ENCODE data around the gene SIRPA.

The SIRPA gene

DNA sequence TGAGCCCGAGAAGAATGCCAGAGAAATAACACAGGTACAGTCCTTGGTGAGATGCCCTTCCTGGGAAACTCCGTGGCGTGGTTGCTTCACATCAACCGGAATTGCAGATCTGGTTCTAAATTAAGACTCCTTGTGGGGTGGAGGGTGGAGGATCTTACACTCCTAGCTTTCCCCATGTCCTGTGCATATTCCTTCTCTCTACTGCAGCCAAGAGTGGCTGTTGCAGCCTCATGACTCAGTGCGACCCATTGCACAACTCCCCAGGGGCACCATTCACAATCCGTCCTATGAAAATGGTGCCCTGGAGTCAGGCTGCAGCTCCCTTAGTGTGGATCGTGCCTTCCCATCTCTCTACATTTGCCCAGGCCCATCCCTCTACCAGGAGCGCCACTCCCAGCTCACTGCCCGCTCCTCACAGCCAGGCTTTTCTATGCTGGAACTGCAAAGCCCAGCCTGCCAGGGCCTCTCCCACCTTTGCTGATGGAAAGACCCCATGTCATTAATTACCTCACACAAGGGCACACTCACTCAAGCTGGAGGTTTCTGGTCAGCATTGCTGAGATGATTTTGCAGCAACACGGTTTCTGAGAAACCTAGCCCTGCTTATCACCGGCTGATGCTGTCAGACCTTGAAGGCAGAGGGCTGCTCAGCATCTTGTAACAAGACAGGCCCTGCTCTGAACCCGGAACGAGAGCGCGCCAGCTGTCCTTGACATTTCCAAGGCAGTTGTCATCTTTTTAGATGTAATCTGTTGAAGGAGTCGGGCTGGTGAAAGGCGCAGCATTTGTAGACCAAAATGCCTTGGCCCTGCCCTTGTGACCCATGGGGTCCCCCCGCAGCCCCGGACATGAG lies 39.7 kb downstream of the SIRPA start:
- no peak for DNase-seq

GRCh38 chr20:1935696-1936366 lies 40.6 kb downstream of the SIRPA start:
- DNase-seq, result no peak

DNA sequence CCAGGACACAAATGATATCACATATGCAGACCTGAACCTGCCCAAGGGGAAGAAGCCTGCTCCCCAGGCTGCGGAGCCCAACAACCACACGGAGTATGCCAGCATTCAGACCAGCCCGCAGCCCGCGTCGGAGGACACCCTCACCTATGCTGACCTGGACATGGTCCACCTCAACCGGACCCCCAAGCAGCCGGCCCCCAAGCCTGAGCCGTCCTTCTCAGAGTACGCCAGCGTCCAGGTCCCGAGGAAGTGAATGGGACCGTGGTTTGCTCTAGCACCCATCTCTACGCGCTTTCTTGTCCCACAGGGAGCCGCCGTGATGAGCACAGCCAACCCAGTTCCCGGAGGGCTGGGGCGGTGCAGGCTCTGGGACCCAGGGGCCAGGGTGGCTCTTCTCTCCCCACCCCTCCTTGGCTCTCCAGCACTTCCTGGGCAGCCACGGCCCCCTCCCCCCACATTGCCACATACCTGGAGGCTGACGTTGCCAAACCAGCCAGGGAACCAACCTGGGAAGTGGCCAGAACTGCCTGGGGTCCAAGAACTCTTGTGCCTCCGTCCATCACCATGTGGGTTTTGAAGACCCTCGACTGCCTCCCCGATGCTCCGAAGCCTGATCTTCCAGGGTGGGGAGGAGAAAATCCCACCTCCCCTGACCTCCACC lies 42.2 kb downstream of the SIRPA start:
- DNase-seq, result no peak

DNA sequence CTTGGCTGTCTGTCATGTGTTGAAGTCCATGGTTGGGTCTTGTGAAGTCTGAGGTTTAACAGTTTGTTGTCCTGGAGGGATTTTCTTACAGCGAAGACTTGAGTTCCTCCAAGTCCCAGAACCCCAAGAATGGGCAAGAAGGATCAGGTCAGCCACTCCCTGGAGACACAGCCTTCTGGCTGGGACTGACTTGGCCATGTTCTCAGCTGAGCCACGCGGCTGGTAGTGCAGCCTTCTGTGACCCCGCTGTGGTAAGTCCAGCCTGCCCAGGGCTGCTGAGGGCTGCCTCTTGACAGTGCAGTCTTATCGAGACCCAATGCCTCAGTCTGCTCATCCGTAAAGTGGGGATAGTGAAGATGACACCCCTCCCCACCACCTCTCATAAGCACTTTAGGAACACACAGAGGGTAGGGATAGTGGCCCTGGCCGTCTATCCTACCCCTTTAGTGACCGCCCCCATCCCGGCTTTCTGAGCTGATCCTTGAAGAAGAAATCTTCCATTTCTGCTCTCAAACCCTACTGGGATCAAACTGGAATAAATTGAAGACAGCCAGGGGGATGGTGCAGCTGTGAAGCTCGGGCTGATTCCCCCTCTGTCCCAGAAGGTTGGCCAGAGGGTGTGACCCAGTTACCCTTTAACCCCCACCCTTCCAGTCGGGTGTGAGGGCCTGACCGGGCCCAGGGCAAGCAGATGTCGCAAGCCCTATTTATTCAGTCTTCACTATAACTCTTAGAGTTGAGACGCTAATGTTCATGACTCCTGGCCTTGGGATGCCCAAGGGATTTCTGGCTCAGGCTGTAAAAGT lies 43.5 kb downstream of the SIRPA start:
- no peak for DNase-seq

- no peak for DNase-seq
These were observed 44.0 kb downstream of the SIRPA start for GRCh38 chr20:1939270-1939595.

DNA sequence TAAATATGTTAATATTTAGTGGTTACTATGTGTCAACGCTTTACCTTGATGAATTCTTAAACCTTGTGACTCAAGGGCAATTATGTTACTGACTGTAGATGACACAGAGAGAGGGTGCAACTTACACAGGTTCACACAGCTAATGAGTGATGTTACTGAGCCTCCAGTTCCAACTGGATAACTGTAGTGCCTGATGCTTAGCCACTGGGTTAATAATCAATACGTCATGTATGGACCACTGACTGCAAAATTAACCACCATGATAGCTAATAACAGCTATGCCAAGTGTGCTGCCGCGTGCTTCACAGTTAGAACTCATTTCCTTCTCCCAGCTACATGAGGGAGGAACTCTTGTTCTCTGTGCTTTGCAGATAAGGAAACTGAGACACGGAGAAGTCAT lies 45.4 kb downstream of the SIRPA start:
- DNase-seq, result no peak

DNA sequence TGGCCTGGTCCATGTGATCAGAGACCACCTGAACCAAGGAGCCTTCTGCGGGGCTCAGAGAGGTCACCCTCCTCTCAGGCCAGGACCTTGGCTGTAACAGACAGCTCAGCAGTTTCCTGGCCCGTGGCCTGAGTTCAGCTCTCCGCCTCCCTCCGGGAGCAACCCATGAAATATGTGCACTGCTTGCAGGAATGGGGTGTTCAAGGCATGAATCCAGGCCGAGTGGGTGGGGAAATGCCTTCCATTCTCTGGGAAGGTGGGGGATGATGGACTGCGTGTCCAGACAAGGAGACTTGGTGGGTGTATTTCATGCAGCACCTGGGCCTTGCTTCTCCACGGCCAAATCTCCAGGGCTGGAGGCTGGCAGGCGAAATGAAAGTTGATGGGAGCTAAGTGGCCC lies 46.0 kb downstream of the SIRPA start:
- no peak for DNase-seq

DNA sequence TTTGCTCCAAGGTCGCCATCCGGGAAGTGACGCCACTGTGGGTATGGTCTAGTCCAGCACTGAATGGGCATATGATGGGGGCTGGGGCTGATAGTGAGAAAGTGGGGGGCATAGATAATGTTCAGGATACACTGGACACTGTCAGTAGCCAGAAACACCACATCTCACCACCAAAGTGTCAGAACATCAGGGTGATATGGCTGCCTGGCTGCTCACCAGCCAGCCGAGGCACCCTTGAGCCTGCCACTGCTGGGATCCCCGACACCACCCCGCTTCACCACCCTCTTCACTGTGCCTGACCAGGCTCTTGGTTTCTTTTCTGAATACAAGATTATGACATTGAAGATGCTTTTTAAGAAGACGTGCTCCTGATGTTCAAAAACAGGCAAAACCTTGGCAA lies 46.9 kb downstream of the SIRPA start:
- no peak for DNase-seq

- no peak for DNase-seq
These were observed 47.5 kb downstream of the SIRPA start for GRCh38 chr20:1942486-1943274.

- DNase-seq, result peak; percentile 7
These were observed 48.2 kb downstream of the SIRPA start for GRCh38 chr20:1943275-1944002.

DNA sequence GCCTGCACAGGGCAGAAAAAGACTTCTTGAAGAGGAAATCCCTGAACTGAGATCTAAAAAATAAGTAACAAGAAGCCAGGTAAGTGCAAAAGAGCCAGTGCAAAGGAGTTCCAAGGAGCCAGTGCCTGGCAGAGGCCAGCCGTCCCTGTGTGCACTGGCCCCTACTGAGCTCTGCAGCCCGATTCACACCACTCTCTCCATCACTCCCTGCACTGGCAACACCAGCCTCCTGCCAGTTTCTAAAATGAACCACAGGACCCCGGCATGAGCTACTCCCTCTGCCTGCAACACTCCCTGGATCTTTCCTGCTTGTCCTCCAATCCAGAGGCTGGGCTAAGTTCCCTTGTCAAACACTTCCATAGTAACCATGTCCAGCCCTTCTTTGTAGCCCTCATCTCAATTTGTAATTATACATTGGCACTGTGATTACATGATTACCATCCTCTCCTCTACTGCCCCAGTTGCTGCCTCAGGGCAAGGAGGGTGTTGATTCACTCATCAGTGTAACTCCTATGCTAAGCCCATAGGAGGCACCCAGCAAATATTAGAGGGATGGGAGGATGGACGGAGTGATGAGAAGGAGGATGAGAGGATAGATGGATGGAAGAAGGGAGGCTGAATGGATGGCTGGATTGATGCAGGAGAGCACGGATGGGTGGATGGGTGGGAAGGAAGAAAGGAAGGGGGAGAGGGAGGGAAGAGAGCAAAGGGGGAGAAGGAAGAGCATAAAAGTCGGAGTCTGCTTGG lies 49.3 kb downstream of the SIRPA start:
- no peak for DNase-seq

DNA sequence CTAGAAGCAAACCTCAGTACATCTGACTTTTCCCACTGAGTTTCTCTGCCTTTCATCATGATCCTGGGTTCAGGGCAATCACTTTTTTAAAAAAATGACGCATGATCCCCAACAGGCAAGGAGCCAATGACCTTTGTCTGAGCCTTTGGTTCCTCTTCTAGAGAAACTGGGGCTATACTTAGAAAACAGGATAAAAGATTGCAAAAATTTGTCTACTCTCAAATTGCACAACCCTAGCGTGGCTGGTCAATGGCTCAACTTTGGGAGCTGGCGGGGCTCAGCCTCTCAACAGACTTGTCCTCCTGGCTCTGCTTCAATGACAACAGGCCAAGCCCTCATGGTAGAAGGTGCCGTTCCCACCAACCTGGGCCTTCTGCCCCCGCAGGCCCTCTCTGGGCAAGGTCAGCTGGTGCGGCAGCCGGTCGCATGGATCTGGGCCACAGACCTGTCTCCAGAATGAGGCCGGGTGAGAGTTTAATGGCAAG lies 50.0 kb downstream of the SIRPA start:
- DNase-seq, result peak; percentile 9

- no peak for DNase-seq
These were observed 50.5 kb downstream of the SIRPA start for GRCh38 chr20:1945660-1946059.

- no peak for DNase-seq
These were observed 51.2 kb downstream of the SIRPA start for GRCh38 chr20:1946442-1946761.

GRCh38 chr20:1946762-1947534 lies 51.7 kb downstream of the SIRPA start:
- DNase-seq, result peak; percentile 2

- no peak for DNase-seq
These were observed 52.3 kb downstream of the SIRPA start for GRCh38 chr20:1947535-1947846.

DNA sequence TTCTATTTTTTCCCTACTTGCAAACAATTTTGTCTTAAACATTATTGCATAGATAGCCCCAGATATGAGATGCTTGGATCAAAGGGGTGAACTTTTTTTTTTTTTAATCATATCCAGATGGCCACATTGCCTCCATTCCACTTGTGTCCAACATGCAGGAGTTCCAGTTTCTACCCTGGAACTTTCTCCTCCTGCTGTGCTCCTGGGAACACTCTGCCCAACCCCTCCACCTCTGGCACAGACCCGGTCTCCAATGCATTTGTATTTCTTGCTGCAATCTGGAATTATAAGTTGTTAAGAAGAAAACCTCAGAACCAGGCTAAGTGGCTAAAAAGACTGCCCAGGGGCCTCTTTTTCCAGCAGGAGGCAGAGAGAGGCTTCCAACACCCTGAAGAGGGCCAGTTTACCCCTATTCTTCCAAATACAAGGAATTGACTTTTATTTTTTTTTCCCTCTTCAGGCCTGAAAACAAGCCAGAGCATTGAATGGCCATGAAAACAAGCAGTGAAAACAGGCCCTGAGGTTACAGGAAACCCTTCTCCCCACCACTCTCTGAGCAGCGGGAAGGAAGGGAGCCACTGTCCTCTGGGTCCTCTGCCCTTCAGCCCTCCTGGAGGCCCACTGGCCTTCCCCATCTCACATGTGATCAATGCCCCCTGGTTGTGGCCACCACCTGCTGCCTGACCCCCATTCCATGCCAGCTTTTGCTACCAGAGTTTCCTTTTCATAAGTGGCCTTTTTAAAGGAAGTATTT lies 54.3 kb downstream of the SIRPA start:
- DNase-seq, result no peak

GRCh38 chr20:1950836-1951235 lies 55.6 kb downstream of the SIRPA start:
- DNase-seq, result no peak

DNA sequence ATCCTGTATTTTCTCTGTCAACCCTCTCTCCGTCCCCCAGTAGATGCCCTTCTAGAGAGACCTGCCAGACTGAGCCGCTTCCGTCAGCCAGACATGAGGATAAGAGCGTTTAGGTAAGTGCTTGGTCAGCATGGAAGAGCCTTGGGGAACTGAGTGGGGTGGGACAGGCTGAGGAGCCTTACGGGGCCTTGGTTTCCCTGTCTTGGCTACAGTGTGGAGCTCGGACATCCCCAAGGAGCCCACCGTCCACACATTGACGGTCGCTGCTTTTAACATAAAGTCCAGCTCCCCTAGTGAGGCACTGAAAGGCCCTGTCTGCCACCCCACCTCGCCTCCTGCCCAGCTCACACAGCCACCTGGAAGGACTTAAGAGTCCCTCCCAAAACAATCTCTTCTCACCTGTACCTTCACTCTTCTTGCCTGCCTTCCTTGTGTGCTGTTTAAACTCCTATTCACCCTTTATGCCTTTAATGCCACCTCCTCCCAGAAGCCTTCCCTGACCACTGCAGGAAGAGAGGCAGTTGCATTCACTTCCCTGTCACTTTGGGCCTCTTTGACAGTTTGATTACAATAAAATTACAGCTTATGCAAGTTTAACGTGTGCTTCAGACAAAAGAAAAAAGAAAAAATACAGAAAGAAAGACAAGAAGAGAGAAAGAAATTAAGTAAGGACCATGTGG lies 56.4 kb downstream of the SIRPA start:
- no peak for DNase-seq
